ENCODE data around the gene CCDC3. TPM values are rescaled to one million over a fixed set of nuclear protein-coding genes. Genes with fewer than 3 reads are reported as not detected.

CCDC3 gene
- total RNA-seq, 1 experiment from 2014 or later, result 0.10 TPM

- no peaks in the 10 kb centered on the region for H3K9me3 ChIP-seq (ENCODE audit: control insufficient read depth, insufficient read depth, low read depth, low read length)
- TF ChIP-seq REST (IDR thresholded peaks at IDR 0.05; ENCODE audit: insufficient read depth in 1 of 2, low read depth in 2 of 2, low read length in 1 of 2), result no peak
- TF ChIP-seq POLR2AphosphoS5 (IDR thresholded peaks at IDR 0.05; ENCODE audit: low read depth, low read length), result no peak
- no peak for TF ChIP-seq CTCF (IDR thresholded peaks at IDR 0.05)
- no peak for TF ChIP-seq SIN3A (IDR thresholded peaks at IDR 0.05; ENCODE audit: borderline replicate concordance, insufficient read depth, low read depth, low read length)
- TF ChIP-seq TCF7L2 (IDR thresholded peaks at IDR 0.05; ENCODE audit: low read depth, low read length), result no peak
- BruUV-seq (replicated peaks), result no TSS peak
- no peaks in the 10 kb centered on the region for H3K36me3 ChIP-seq (ENCODE audit: control insufficient read depth, insufficient read depth, low read length)
- H3K4me1 ChIP-seq (ENCODE audit: control insufficient read depth, insufficient read depth, low read length), result no peaks in the 10 kb centered on the region
- intact Hi-C loops (cut with micrococcal nuclease; ENCODE audit: unreplicated experiment) (loop anchor here (10.0 kb wide), 1 partner anchor 188 kb away; no protein-coding TSS in a partner anchor), in situ Hi-C loops (cut with HindIII; ENCODE audit: low pct_unique_long_range_greater_than_20kb, low sequenced_read_pairs) (no loop called here)
- no peak overlapping the region for H3K4me3 ChIP-seq (ENCODE audit: low read depth in 2 of 2, low read length in 2 of 2)
- ChIA-PET CTCF (interaction anchor here (0.7 kb wide), 1 partner anchor 194 kb away, joined by 3 read pairs; no protein-coding TSS in a partner anchor), POLR2A (no interaction called here)
- H3K27me3 ChIP-seq (ENCODE audit: control insufficient read depth, insufficient read depth, low read length), result no peaks in the 10 kb centered on the region
- DNase-seq (ENCODE audit: low read depth, low spot score), result no peak
- no peak for ATAC-seq
- H3K27ac ChIP-seq (ENCODE audit: low read length), result no peak overlapping the region
Measured at GRCh38 chr10:12902851-12903358, 98.6 kb downstream of the CCDC3 start.

- H3K4me3 ChIP-seq (ENCODE audit: low read depth in 2 of 2, low read length in 2 of 2), result no peak overlapping the region
- CTCF ChIA-PET, result no interaction called here
- H3K27me3 ChIP-seq (ENCODE audit: control insufficient read depth, insufficient read depth, low read length), result no peaks in the 10 kb centered on the region
- intact Hi-C loops (cut with micrococcal nuclease; ENCODE audit: unreplicated experiment) (loop anchor here (10.0 kb wide), 1 partner anchor 187 kb away; no protein-coding TSS in a partner anchor), in situ Hi-C loops (cut with HindIII; ENCODE audit: low pct_unique_long_range_greater_than_20kb, low sequenced_read_pairs) (no loop called here)
- ATAC-seq (no peak), DNase-seq (ENCODE audit: low read depth, low spot score) (peak; percentile 8)
- no peaks in the 10 kb centered on the region for H3K4me1 ChIP-seq (ENCODE audit: control insufficient read depth, insufficient read depth, low read length)
- POLR2A ChIA-PET, result interaction anchor here (0.6 kb wide), 1 partner anchor 157 kb away, joined by 3 read pairs; no protein-coding TSS in a partner anchor
- TF ChIP-seq TCF7L2 (IDR thresholded peaks at IDR 0.05; ENCODE audit: low read depth, low read length) (no peak), POLR2AphosphoS5 (IDR thresholded peaks at IDR 0.05; ENCODE audit: low read depth, low read length) (no peak), SIN3A (IDR thresholded peaks at IDR 0.05; ENCODE audit: borderline replicate concordance, insufficient read depth, low read depth, low read length) (no peak), CTCF (IDR thresholded peaks at IDR 0.05) (peak; percentile 76), REST (IDR thresholded peaks at IDR 0.05; ENCODE audit: insufficient read depth in 1 of 2, low read depth in 2 of 2, low read length in 1 of 2) (no peak)
- no peaks in the 10 kb centered on the region for H3K36me3 ChIP-seq (ENCODE audit: control insufficient read depth, insufficient read depth, low read length)
- no peak overlapping the region for H3K27ac ChIP-seq (ENCODE audit: low read length)
- no peaks in the 10 kb centered on the region for H3K9me3 ChIP-seq (ENCODE audit: control insufficient read depth, insufficient read depth, low read depth, low read length)
- BruUV-seq (replicated peaks), result no TSS peak
Measured at GRCh38 chr10:12902135-12902572, 99.4 kb downstream of the CCDC3 start.

All from Panc1 (cell line).